SK-N-SH (cell line): ENCODE results near the gene TAS2R46. TPM values are rescaled to one million over a fixed set of nuclear protein-coding genes. Genes with fewer than 3 reads are reported as not detected.
"Not testable (repeated sequence)": the region's sequence is repeated elsewhere in the genome, so short reads cannot be mapped to it uniquely, and the experiment has no call there.

ENCODE experiments used
- CTCF ChIA-PET: fragments of 300-600, 350-600 bp; formaldehyde crosslinking; extraction: SDS; loops from one replicate; lab custom pipeline; 2021; lab: Yijun Ruan, JAX
- POLR2A ChIA-PET: fragments of 350-600 bp; sonication (Branson Sonifier 250); formaldehyde crosslinking; extraction: SDS; loops from one replicate; lab custom pipeline; 2020; ENCODE audit warnings: antibody characterized with exemption, inconsistent platforms; lab: Yijun Ruan, JAX
- DNase-seq: peaks from one replicate; pipeline ENCODE4 v3.0.0; 2012
- H2AFZ ChIP-seq: fragments of 200-600 bp; sonication (generic); 2 replicates; pipeline ENCODE4 v1.8.1; 2016; ENCODE audit warnings: antibody characterized with exemption, mild to moderate bottlenecking, low read depth
- H3F3A ChIP-seq: fragments of 200-600 bp; sonication (generic); replicated peaks from 2 replicates; pipeline ENCODE3; 2016; ENCODE audit warnings: antibody characterized with exemption, mild to moderate bottlenecking; ENCODE audit not compliant: insufficient read depth
- H3K27ac ChIP-seq, 2 experiments: fragments of 200-500 bp in 1 of 2; fragments of 200-600 bp in 1 of 2; sonication (Bioruptor generic) in 1 of 2; sonication (generic), shearing (Covaris generic) in 1 of 2; 2 replicates each; pipeline versions ENCODE4 v1.5.1 to v1.6.1; 2014 to 2016; ENCODE audit warnings: low read depth in 2 of 2, inconsistent platforms in 1 of 2, low read length in 1 of 2, mild to moderate bottlenecking in 1 of 2, mixed read lengths in 1 of 2
- H3K27me3 ChIP-seq: fragments of 200-600 bp; sonication (generic), shearing (Covaris generic); 2 replicates; pipeline ENCODE4 v1.6.1; 2016; ENCODE audit warnings: mixed run types; ENCODE audit not compliant: insufficient read depth
- H3K36me3 ChIP-seq, 2 experiments: fragments of 200-500 bp in 1 of 2; fragments of 200-600 bp in 1 of 2; sonication (Bioruptor generic) in 1 of 2; sonication (generic) in 1 of 2; replicated peaks in 1 of 2; 2 replicates each; pipeline versions ENCODE3 to v1.5.1; 2014 to 2016; ENCODE audit warnings: low read length in 1 of 2, mild to moderate bottlenecking in 1 of 2; ENCODE audit not compliant: insufficient read depth in 2 of 2, control insufficient read depth in 1 of 2
- H3K4me1 ChIP-seq, 2 experiments: fragments of 200-500 bp in 1 of 2; fragments of 200-600 bp in 1 of 2; sonication (Bioruptor generic) in 1 of 2; sonication (generic), shearing (Covaris generic) in 1 of 2; 2 replicates each; pipeline versions ENCODE4 v1.5.1 to v1.6.1; 2014 to 2016; ENCODE audit warnings: low read depth in 1 of 2, low read length in 1 of 2, mixed run types in 1 of 2; ENCODE audit not compliant: insufficient read depth in 2 of 2, control insufficient read depth in 1 of 2
- H3K4me2 ChIP-seq: fragments of 200-600 bp; sonication (generic), shearing (Covaris generic); 2 replicates; pipeline ENCODE4 v1.6.1; 2017; ENCODE audit warnings: mixed run types
- H3K4me3 ChIP-seq, 2 experiments: fragments of 200-500 bp in 1 of 2; fragments of 200-600 bp in 1 of 2; sonication (Bioruptor generic) in 1 of 2; sonication (generic), shearing (Covaris generic) in 1 of 2; 2 replicates each; pipeline versions ENCODE4 v1.5.1 to v1.8.1; 2014 to 2016; ENCODE audit warnings: low read depth in 2 of 2, inconsistent platforms in 1 of 2, low read length in 1 of 2, mild to moderate bottlenecking in 1 of 2, mixed read lengths in 1 of 2, moderate library complexity in 1 of 2
- H3K79me2 ChIP-seq: fragments of 200-600 bp; sonication (generic); 2 replicates; pipeline ENCODE4 v1.8.1; 2017; ENCODE audit warnings: mild to moderate bottlenecking; ENCODE audit not compliant: insufficient read depth
- H3K9ac ChIP-seq: fragments of 200-600 bp; sonication (generic); 2 replicates; pipeline ENCODE4 v1.6.1; 2017; ENCODE audit warnings: mixed run types
- H3K9me2 ChIP-seq: fragments of 200-600 bp; sonication (generic); 2 replicates; pipeline ENCODE4 v1.6.1; 2017; ENCODE audit warnings: mixed run types
- H3K9me3 ChIP-seq: fragments of 200-600 bp; sonication (generic); 2 replicates; pipeline ENCODE4 v1.6.1; 2017; ENCODE audit warnings: mixed run types, mild to moderate bottlenecking, moderate library complexity
- H4K20me1 ChIP-seq: fragments of 200-600 bp; sonication (generic); 2 replicates; pipeline ENCODE4 v1.6.1; 2017; ENCODE audit warnings: mild to moderate bottlenecking, mixed run types; ENCODE audit not compliant: insufficient read depth
- CHD2 ChIP-seq: fragments of 150-350 bp; IDR thresholded peaks from 2 replicates; pipeline ENCODE4 v1.6.1; 2018; ENCODE audit warnings: low read length; ENCODE audit not compliant: partially characterized antibody
- EZH2phosphoT487 ChIP-seq: fragments of 200-600 bp; sonication (generic); IDR thresholded peaks from 2 replicates; pipeline ENCODE4 v1.6.1; 2017; ENCODE audit warnings: low read depth, mixed run types, mild to moderate bottlenecking, antibody characterized with exemption, moderate library complexity, borderline replicate concordance
- FOSL2 ChIP-seq: IDR thresholded peaks from 2 replicates; pipeline ENCODE4 v1.4.0; 2012; ENCODE audit warnings: low read depth, mild to moderate bottlenecking, moderate library complexity, borderline replicate concordance
- NFIC ChIP-seq: IDR thresholded peaks from 2 replicates; pipeline ENCODE4 v1.4.0; 2012; ENCODE audit warnings: borderline replicate concordance
- RFX5 ChIP-seq: IDR thresholded peaks from 2 replicates; pipeline ENCODE4 v1.6.1; 2012; ENCODE audit warnings: mild to moderate bottlenecking, improper control_type of control experiment, low read length
- RXRA ChIP-seq: IDR thresholded peaks from 2 replicates; pipeline ENCODE4 v1.4.0; 2012; ENCODE audit warnings: low read depth, mild to moderate bottlenecking, borderline replicate concordance
- WGBS: methylation state at CpG from one replicate; pipeline ENCODE4 v1.1.6; 2017; ENCODE audit warnings: low lambda C conversion rate; 5-methylcytosine and 5-hydroxymethylcytosine counted together
- polyA plus RNA-seq, 3 experiments: library from polyadenylated mRNA; depleted of rRNA; stranded (reverse); fragments of >200 nt; gene quantifications; 2 replicates each; pipeline ENCODE4 v1.2.3, GENCODE V29; 2012
- TF ChIP-seq, protein P1 (sequence below): fragments of 150-350 bp; IDR thresholded peaks from 2 replicates; pipeline ENCODE4 v1.6.1; 2017; ENCODE audit warnings: antibody characterized with exemption, low read length, low read depth, borderline replicate concordance
- TF ChIP-seq, protein P2 (sequence below): IDR thresholded peaks from 2 replicates; pipeline ENCODE4 v1.4.0; 2012; ENCODE audit warnings: low read depth

The TAS2R46 gene, protein sequence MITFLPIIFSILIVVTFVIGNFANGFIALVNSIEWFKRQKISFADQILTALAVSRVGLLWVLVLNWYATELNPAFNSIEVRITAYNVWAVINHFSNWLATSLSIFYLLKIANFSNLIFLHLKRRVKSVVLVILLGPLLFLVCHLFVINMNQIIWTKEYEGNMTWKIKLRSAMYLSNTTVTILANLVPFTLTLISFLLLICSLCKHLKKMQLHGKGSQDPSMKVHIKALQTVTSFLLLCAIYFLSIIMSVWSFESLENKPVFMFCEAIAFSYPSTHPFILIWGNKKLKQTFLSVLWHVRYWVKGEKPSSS
- polyA plus RNA-seq (2012; rRNA removed) = 0.07 TPM in 1 of 2 replicates, not detected in the other
- polyA plus RNA-seq (2012; cell fraction: cytosol; rRNA removed) = not detected in 2 replicates
- 0.24 and 0.29 TPM in 2 replicates for polyA plus RNA-seq (2012; cell fraction: nucleus; rRNA removed)

- DNase-seq, H3K9ac ChIP-seq, H3K4me3 ChIP-seq, H3K4me1 ChIP-seq, H3K9me3 ChIP-seq, H3K36me3 ChIP-seq, POLR2A ChIA-PET, CTCF ChIA-PET, H2AFZ ChIP-seq, H3K4me2 ChIP-seq, H3K9me2 ChIP-seq, H3K27ac ChIP-seq, H3K27me3 ChIP-seq, H3F3A ChIP-seq: not testable (repeated sequence)
- 100% methylated on average over 1 of the region's 1 CpG for WGBS
- H4K20me1 ChIP-seq = peaks cover 11% of the 10 kb centered on the region; the same call in 1 of the 2 replicates
- H3K79me2 ChIP-seq = peaks cover 36% of the 10 kb centered on the region; the same call in 1 of the 2 replicates
Observed at GRCh38 chr12:11062194-11062593, at the start of gene TAS2R46. TSS of gene TAS2R46 (minus strand) at chr12:11062294. CDS start at chr12:11062294, 0 bp downstream.

- H3K27ac ChIP-seq, H3K4me2 ChIP-seq, H2AFZ ChIP-seq, H3K9ac ChIP-seq, POLR2A ChIA-PET, H3K4me1 ChIP-seq, H3K9me3 ChIP-seq, DNase-seq, H3K27me3 ChIP-seq, CTCF ChIA-PET, H3F3A ChIP-seq, H3K4me3 ChIP-seq, H3K9me2 ChIP-seq, H4K20me1 ChIP-seq: not testable (repeated sequence)
- H3K79me2 ChIP-seq = peaks cover 97% of the 10 kb centered on the region
- WGBS = 97% methylated on average over 1 of the region's 1 CpG
- H3K36me3 ChIP-seq = peaks cover 0 to 20% of the 10 kb centered on the region in 2 experiments
Observed at GRCh38 chr12:11111213-11111612, 49.1 kb upstream of the TAS2R46 start.

DNA sequence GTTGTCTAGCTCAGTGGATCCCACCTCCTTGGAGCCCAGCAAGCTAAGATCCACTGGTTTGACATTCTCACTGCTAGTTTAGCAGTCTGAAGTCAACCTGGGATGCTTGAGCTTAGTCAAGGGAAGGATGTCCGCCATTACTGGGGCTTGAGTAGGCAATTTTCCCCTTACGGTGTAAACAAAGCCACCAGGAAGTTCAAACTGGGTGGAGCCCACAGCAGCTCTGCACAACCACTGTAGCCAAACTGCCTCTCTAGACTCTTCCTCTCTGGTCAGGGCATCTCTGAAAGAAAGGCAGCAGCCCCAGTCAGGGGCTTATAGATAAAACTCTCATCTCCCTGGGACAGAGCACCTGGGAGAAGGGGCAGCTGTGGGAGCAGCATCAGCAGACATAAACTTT is 46.8 kb upstream of the TAS2R46 start:
- H3K4me2 ChIP-seq = no peak overlapping the region
- DNase-seq = no peak
- no peak overlapping the region for H3K27ac ChIP-seq
- peaks cover 78% of the 10 kb centered on the region for H3K79me2 ChIP-seq
- no peak overlapping the region for H3K9ac ChIP-seq
- CTCF ChIA-PET = no interaction called here
- no peaks in the 10 kb centered on the region for H3K9me3 ChIP-seq
- H3K36me3 ChIP-seq = peaks cover 0 to 12% of the 10 kb centered on the region in 2 experiments
- TF ChIP-seq, protein P1, sequence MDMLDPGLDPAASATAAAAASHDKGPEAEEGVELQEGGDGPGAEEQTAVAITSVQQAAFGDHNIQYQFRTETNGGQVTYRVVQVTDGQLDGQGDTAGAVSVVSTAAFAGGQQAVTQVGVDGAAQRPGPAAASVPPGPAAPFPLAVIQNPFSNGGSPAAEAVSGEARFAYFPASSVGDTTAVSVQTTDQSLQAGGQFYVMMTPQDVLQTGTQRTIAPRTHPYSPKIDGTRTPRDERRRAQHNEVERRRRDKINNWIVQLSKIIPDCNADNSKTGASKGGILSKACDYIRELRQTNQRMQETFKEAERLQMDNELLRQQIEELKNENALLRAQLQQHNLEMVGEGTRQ = no peak
- no peak for TF ChIP-seq CHD2
- TF ChIP-seq RXRA = no peak
- TF ChIP-seq, protein P2, sequence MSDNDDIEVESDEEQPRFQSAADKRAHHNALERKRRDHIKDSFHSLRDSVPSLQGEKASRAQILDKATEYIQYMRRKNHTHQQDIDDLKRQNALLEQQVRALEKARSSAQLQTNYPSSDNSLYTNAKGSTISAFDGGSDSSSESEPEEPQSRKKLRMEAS = no peak
- TF ChIP-seq EZH2phosphoT487 = no peak
- no peak for TF ChIP-seq RFX5
- no peak for TF ChIP-seq NFIC
- TF ChIP-seq FOSL2 = no peak
- no peaks in the 10 kb centered on the region for H3K9me2 ChIP-seq
- H4K20me1 ChIP-seq = no peaks in the 10 kb centered on the region
- no peaks in the 10 kb centered on the region for H3F3A ChIP-seq
- POLR2A ChIA-PET = no interaction called here
- 100% methylated on average over 2 of the region's 2 CpGs for WGBS
- no peaks in the 10 kb centered on the region for H3K4me1 ChIP-seq
- no peaks in the 10 kb centered on the region for H3K27me3 ChIP-seq
- no peak overlapping the region for H2AFZ ChIP-seq
- H3K4me3 ChIP-seq = no peak overlapping the region
